Right atrium auricular region (tissue), 2 donors: ENCODE data around the gene CNIH1. TPM values are rescaled to one million over a fixed set of nuclear protein-coding genes. Genes with fewer than 3 reads are reported as not detected.

ENCODE experiments used
- DNase-seq: peaks from one replicate; pipeline ENCODE4 v3.0.0-alpha.2; 2019; ENCODE audit warnings: low spot score
- H3K27ac ChIP-seq, 2 donors: fragments of 200-600 bp; sonication (generic); 1 replicate in 1 of 2; 2 replicates in 1 of 2; pipeline ENCODE4 v1.5.1; 2016 to 2019
- H3K27me3 ChIP-seq, 2 donors: fragments of 200-600 bp; sonication (generic); one replicate each; pipeline versions ENCODE4 v1.5.1 to v1.6.0; 2017 to 2019
- H3K36me3 ChIP-seq: fragments of 200-600 bp; sonication (generic); one replicate; pipeline ENCODE4 v1.5.1; 2016
- H3K4me1 ChIP-seq, 2 donors: fragments of 200-600 bp; sonication (generic); one replicate each; pipeline versions ENCODE4 v1.5.1 to v1.6.0; 2017 to 2019
- H3K4me3 ChIP-seq, 2 donors: fragments of 200-600 bp; sonication (generic); 1 replicate in 1 of 2; 2 replicates in 1 of 2; pipeline ENCODE4 v1.5.1; 2017 to 2019; ENCODE audit warnings: mild to moderate bottlenecking in 1 of 2, moderate library complexity in 1 of 2
- H3K9me3 ChIP-seq, 2 donors: fragments of 200-600 bp; sonication (generic); one replicate each; pipeline ENCODE4 v1.5.1; 2019
- total RNA-seq, 2 donors: library from RNA; depleted of rRNA; stranded (reverse); fragments of >200 nt; gene quantifications; one replicate each; pipeline ENCODE4 v1.1.0, GENCODE V29; 2016
- TF ChIP-seq, protein P1 (sequence below), 2 donors: fragments of 200-600 bp; sonication (generic); IDR thresholded peaks; one replicate each; pipeline ENCODE4 v1.5.1; 2019; ENCODE audit warnings: antibody characterized with exemption in 2 of 2

CNIH1 gene
- total RNA-seq, 2 donors from 2014 or later, result 132 to 134 TPM

DNA sequence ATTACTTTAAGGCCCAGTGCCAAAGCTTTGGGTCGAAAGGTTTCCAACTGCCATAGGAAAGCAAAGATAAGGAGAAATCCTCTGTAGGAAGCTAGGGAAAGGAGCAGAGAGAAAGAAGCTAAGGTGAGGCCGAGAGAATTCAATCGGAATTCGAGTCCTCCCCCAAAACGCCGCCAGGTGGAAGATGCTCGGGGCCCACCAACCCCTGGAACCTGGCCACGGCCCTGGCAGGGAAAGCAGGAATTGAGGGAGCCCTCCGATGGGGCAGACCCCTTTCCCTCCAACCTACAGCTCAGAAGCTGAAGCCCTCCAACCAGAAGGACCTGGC is 47.1 kb upstream of the CNIH1 start:
- no peak for DNase-seq
- TF ChIP-seq, protein P1, sequence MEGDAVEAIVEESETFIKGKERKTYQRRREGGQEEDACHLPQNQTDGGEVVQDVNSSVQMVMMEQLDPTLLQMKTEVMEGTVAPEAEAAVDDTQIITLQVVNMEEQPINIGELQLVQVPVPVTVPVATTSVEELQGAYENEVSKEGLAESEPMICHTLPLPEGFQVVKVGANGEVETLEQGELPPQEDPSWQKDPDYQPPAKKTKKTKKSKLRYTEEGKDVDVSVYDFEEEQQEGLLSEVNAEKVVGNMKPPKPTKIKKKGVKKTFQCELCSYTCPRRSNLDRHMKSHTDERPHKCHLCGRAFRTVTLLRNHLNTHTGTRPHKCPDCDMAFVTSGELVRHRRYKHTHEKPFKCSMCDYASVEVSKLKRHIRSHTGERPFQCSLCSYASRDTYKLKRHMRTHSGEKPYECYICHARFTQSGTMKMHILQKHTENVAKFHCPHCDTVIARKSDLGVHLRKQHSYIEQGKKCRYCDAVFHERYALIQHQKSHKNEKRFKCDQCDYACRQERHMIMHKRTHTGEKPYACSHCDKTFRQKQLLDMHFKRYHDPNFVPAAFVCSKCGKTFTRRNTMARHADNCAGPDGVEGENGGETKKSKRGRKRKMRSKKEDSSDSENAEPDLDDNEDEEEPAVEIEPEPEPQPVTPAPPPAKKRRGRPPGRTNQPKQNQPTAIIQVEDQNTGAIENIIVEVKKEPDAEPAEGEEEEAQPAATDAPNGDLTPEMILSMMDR (IDR thresholded peaks at IDR 0.05), result no peak

DNA sequence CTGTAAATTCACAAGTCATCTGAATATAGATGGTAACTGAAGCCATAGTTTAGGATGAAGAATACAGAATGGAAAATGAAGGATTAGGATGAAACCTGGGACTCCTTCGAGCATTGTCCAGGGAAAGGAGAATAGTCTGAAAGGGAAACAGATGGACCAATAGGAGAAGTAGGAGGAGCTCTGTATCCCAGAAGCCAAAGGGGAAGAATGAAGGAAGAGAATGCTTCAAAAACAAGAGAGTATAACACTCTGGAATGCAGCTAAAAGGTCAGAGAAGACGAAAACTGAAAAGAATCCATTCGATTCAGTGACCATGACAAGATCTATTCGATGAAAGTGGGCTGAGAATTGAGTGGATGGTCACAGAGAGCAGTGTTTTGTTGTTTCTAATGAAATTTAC is 46.6 kb upstream of the CNIH1 start:
- no peak for DNase-seq
- TF ChIP-seq, protein P1 (IDR thresholded peaks at IDR 0.05), result no peak
- H3K4me3 ChIP-seq, result peak overlapping the region; percentile 64 to 79
- H3K27ac ChIP-seq, result peak overlapping the region; percentile 95
- H3K4me1 ChIP-seq, result peaks cover 0 to 57% of the 10 kb centered on the region in 2 donors
- H3K36me3 ChIP-seq, result peaks cover 8% of the 10 kb centered on the region
- H3K27me3 ChIP-seq, result no peaks in the 10 kb centered on the region
- H3K9me3 ChIP-seq, result no peaks in the 10 kb centered on the region

More for the DNA sequence above, 47.1 kb upstream of the CNIH1 start:
- no peaks in the 10 kb centered on the region for H3K27me3 ChIP-seq
- peaks cover 3% of the 10 kb centered on the region for H3K36me3 ChIP-seq
- peaks cover 0 to 52% of the 10 kb centered on the region in 2 donors for H3K4me1 ChIP-seq
- H3K4me3 ChIP-seq, result peak overlapping the region; percentile 64 to 79
- peak overlapping the region; percentile 95 for H3K27ac ChIP-seq
- H3K9me3 ChIP-seq, result no peaks in the 10 kb centered on the region

DNA sequence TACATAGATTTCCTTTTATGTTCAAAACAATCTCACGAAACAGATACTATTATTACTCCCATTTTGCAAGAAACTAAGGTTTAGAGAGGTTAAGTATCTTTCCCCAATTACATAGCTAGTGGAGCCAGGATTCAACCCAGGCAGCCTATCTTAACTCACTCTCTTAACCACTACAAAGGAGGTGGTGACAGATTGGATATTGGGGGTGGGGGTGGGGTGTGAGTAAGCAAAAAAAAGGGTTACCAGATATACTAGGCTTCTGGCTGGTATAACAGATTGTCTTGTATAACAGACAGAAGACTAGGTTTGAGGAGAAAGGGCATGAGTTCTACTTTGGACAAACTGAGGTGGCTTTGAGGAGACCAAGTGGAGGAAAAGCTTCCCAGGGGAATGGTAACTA is 45.5 kb upstream of the CNIH1 start:
- Histone ChIP-seq H3K36me3 (peaks cover 8% of the 10 kb centered on the region), H3K4me3 (no peak overlapping the region), H3K27me3 (no peaks in the 10 kb centered on the region), H3K9me3 (no peaks in the 10 kb centered on the region), H3K27ac (peak overlapping the region in 1 of 2 donors; percentile 95), H3K4me1 (peaks cover 0 to 68% of the 10 kb centered on the region in 2 donors)
- no peak for DNase-seq
- TF ChIP-seq, protein P1 (IDR thresholded peaks at IDR 0.05), result no peak

DNA sequence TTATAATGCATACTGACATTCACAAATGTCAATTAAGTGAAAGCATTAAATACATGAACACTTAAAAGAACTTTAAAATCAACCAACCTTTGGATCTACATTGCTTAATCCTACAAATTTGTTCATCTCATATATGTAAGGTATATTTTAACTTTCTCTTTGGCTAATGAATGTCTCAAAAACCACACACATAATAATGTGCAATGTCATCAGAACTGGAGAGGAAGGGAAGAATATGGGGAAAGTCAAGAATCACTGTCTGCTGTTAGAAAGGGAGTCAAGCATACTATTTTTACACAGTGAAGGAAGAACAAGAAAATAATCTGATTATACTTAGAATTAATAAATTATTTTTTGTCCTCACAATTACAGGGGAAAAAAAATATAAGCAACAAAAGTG is 42.7 kb upstream of the CNIH1 start:
- TF ChIP-seq, protein P1 (IDR thresholded peaks at IDR 0.05), result no peak
- Histone ChIP-seq H3K27me3 (no peaks in the 10 kb centered on the region), H3K9me3 (no peaks in the 10 kb centered on the region), H3K36me3 (peaks cover 8% of the 10 kb centered on the region), H3K4me1 (peaks cover 0 to 61% of the 10 kb centered on the region in 2 donors), H3K4me3 (no peak overlapping the region), H3K27ac (no peak overlapping the region)
- no peak for DNase-seq

DNA sequence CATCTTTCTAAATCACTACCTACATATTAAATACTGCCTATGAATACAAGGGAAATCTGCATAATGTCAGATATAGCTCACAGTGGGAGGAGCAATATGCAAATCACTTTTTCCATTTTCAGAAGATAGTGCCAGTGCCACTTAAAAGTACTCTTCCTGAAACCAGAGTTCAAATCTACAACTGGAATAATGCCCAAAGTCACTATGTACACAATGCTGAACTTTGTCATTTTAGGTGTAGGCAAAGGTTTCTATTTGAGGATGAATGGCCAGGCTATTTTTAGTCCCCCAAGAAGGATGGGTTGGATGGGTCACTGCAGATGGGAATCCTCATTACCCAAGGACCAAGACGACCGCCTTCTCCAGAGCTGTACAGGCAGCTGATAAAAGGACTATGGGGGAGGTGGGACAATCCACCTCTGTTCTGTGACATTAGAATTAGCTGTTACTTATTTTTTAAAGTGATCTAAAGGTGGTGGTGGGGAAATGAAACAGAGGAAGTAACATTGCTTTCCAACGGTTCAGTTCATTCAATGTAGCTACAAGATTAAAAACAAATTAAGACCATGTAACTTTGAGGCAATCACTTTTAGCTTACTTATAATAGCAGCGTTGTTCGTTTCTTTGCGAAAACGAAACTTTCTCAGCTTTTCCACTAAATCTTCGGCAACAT is 42.0 kb upstream of the CNIH1 start:
- no peak for DNase-seq
- Histone ChIP-seq H3K27ac (no peak overlapping the region), H3K9me3 (no peaks in the 10 kb centered on the region), H3K27me3 (no peaks in the 10 kb centered on the region), H3K36me3 (peaks cover 8% of the 10 kb centered on the region), H3K4me3 (no peak overlapping the region), H3K4me1 (peaks cover 0 to 60% of the 10 kb centered on the region in 2 donors)
- TF ChIP-seq, protein P1 (IDR thresholded peaks at IDR 0.05), result no peak

DNA sequence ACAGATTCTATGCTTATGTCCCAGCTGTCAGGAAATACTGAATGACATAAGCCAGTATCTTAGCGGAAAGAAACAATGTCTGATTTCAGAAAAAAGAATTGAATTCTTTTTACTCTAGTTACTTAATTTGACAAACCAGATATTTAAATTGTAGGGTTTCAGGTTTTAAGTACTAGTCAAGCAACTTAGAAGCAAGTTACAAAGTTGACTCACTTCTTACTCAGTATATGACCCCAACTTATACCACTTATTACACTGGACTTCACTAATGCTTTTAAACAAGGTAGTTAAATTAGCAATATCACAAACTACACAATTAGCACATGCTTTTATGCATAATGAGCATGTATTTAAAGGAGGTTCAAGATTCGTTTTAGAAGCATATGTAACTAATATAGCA is 40.5 kb upstream of the CNIH1 start:
- no peak overlapping the region for H3K4me3 ChIP-seq
- H3K9me3 ChIP-seq, result no peaks in the 10 kb centered on the region
- H3K27me3 ChIP-seq, result no peaks in the 10 kb centered on the region
- no peak for DNase-seq
- peaks cover 0 to 45% of the 10 kb centered on the region in 2 donors for H3K4me1 ChIP-seq
- no peak overlapping the region for H3K27ac ChIP-seq
- TF ChIP-seq, protein P1 (IDR thresholded peaks at IDR 0.05), result no peak
- peaks cover 8% of the 10 kb centered on the region for H3K36me3 ChIP-seq
